Esophagus muscularis mucosa (tissue), 4 donors: ENCODE results near the gene MOB1A. TPM values are rescaled to one million over a fixed set of nuclear protein-coding genes. Genes with fewer than 3 reads are reported as not detected.
"Not testable (repeated sequence)": the region's sequence is repeated elsewhere in the genome, so short reads cannot be mapped to it uniquely, and the experiment has no call there.

Experiments
- DNase-seq: peaks from one replicate; pipeline ENCODE4 v3.0.0-alpha.2; 2017; ENCODE audit errors: extremely low spot score
- H3K27ac ChIP-seq, 4 donors: fragments of 200-600 bp; sonication (generic); replicated peaks in 1 of 4; 1 replicate in 3 of 4; 2 replicates in 1 of 4; pipeline ENCODE4 v1.5.1; 2016 to 2019; ENCODE audit warnings: mild to moderate bottlenecking in 1 of 4
- H3K27me3 ChIP-seq, 4 donors: fragments of 200-600 bp; sonication (generic); one replicate each; pipeline versions ENCODE4 v1.5.1 to v1.6.0; 2016 to 2019
- H3K36me3 ChIP-seq, 4 donors: fragments of 200-600 bp; sonication (generic); one replicate each; pipeline ENCODE4 v1.5.1; 2016 to 2019
- H3K4me1 ChIP-seq, 4 donors: fragments of 200-600 bp; sonication (generic); one replicate each; pipeline ENCODE4 v1.5.1; 2016 to 2019
- H3K4me3 ChIP-seq, 4 donors: fragments of 200-600 bp; sonication (generic); 1 replicate in 2 of 4; 2 replicates in 2 of 4; pipeline ENCODE4 v1.5.1; 2016 to 2019; ENCODE audit warnings: mild to moderate bottlenecking in 4 of 4, moderate library complexity in 1 of 4
- H3K9me3 ChIP-seq, 4 donors: fragments of 200-600 bp; sonication (generic); 1 replicate in 3 of 4; 2 replicates in 1 of 4; pipeline ENCODE4 v1.5.1; 2016 to 2019
- EP300 ChIP-seq: sonication (generic); formaldehyde crosslinking; IDR thresholded peaks from one replicate; pipeline ENCODE4 v1.6.1; 2017; ENCODE audit warnings: antibody characterized with exemption
- POLR2A ChIP-seq: fragments of 450-650 bp; IDR thresholded peaks from one replicate; pipeline ENCODE4 v1.6.1; 2017; ENCODE audit warnings: antibody characterized with exemption, moderate library complexity, mild to moderate bottlenecking, low read depth
- POLR2AphosphoS5 ChIP-seq, 2 donors: sonication (generic); formaldehyde crosslinking; IDR thresholded peaks; one replicate each; pipeline ENCODE4 v1.6.1; 2017; ENCODE audit warnings: antibody characterized with exemption in 2 of 2
- WGBS: methylation state at CpG from one replicate; pipeline ENCODE4 v1.1.5; 2018; 5-methylcytosine and 5-hydroxymethylcytosine counted together
- intact Hi-C: fragments of 100-400 bp; cut with DNase I; formaldehyde crosslinking; loops from one replicate; pipeline ENCODE4 v1.15.1; 2023
- total RNA-seq, 4 donors: library from RNA; depleted of rRNA; stranded (reverse); fragments of >200 nt; gene quantifications; one replicate each; pipeline versions ENCODE4 v1.1.0 to v1.2.1, GENCODE V29; 2016
- TF ChIP-seq, protein P1 (sequence below), 3 experiments: fragments of 200-600 bp in 2 of 3; fragments of 450-650 bp in 1 of 3; sonication (generic) in 2 of 3; IDR thresholded peaks; one replicate each; pipeline ENCODE4 v1.5.1; 2017 to 2019; ENCODE audit warnings: antibody characterized with exemption in 3 of 3, mild to moderate bottlenecking in 2 of 3, moderate library complexity in 1 of 3

MOB1A gene
- total RNA-seq, 4 donors from 2014 or later: 102 to 129 (median 106) TPM

DNA sequence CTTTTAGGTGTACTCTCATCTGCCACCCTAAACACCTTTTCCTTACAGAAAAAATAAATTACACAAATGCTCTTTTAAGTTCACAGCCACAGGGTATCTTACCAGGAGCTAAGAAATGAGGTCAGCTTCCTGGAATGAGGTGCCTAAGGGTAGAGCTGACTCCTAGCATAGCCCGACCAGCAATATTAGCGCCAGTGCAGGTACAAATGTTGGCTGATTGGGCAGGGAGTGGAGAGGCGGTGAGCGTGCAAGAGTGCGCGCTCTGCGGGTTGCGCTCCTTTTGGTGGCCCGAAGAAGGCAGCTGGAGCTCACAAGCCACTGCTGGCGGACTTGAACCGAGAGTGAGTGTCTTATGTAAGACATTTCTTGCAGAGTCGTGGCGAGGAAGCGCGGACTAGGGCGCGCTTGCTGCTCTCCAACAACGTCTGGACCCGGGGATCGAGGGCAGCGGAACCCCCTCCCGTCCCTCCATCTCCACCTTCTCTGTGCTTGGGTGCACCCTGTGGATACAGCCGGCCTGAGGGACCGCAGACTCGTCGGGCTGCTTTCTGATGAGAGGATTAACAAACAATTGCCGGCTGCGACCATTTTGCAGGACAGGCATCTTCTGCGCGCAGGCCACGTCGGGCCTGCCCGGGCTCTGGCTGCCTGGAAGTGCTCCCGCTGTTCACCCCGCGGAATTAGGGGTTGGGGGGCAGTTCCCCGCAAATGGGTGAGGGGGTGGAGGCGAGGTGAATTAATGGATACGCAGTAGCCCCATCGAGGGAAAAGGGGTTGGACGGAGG, 48.3 kb downstream of the MOB1A start:
- Histone ChIP-seq H3K4me3 (no peak overlapping the region), H3K27me3 (peaks cover 0 to 24% (median 2%) of the 10 kb centered on the region in 4 donors), H3K4me1 (no peaks in the 10 kb centered on the region), H3K36me3 (peaks cover 0 to 22% (median 18%) of the 10 kb centered on the region in 4 donors), H3K27ac (no peak overlapping the region), H3K9me3 (peaks cover 0 to 5% (median 0%) of the 10 kb centered on the region in 4 donors)
- WGBS: 51% methylated on average over 35 of the region's 41 CpGs
- no peak for TF ChIP-seq POLR2AphosphoS5 (IDR thresholded peaks at IDR 0.05)
- TF ChIP-seq POLR2A: no peak
- no peak for TF ChIP-seq EP300
- DNase-seq: no peak
- intact Hi-C loops: no loop called here

DNA sequence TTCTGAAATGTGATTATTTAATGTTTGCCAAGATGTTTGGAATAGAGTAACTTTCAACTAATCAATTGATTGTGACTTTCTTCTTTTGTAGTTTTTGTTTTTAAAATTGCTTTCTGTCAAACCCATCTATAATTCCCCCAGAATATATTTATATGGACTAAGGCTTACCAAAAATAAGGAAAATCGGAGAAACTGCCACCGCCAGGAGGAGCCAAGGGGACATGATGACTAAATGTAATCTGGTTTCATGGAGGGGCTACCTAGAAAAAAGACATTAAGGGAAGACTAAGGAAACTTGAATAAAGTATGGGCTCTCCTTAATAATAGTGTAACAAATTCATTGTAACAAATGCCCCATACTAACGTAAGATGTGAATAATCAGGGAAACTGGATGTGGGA, 50.5 kb downstream of the MOB1A start:
- intact Hi-C loops: no loop called here
- H3K4me1 ChIP-seq: no peaks in the 10 kb centered on the region
- no peak for DNase-seq
- H3K4me3 ChIP-seq: no peak overlapping the region
- H3K9me3 ChIP-seq: peaks cover 0 to 1% (median 0%) of the 10 kb centered on the region in 4 donors
- no peak overlapping the region for H3K27ac ChIP-seq
- peaks cover 0 to 1% (median 0%) of the 10 kb centered on the region in 4 donors for H3K36me3 ChIP-seq
- 94% methylated on average over 3 of the region's 3 CpGs for WGBS
- peaks cover 0 to 24% (median 2%) of the 10 kb centered on the region in 4 donors for H3K27me3 ChIP-seq
- TF ChIP-seq, protein P1, sequence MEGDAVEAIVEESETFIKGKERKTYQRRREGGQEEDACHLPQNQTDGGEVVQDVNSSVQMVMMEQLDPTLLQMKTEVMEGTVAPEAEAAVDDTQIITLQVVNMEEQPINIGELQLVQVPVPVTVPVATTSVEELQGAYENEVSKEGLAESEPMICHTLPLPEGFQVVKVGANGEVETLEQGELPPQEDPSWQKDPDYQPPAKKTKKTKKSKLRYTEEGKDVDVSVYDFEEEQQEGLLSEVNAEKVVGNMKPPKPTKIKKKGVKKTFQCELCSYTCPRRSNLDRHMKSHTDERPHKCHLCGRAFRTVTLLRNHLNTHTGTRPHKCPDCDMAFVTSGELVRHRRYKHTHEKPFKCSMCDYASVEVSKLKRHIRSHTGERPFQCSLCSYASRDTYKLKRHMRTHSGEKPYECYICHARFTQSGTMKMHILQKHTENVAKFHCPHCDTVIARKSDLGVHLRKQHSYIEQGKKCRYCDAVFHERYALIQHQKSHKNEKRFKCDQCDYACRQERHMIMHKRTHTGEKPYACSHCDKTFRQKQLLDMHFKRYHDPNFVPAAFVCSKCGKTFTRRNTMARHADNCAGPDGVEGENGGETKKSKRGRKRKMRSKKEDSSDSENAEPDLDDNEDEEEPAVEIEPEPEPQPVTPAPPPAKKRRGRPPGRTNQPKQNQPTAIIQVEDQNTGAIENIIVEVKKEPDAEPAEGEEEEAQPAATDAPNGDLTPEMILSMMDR (IDR thresholded peaks at IDR 0.05): no peak
- TF ChIP-seq POLR2AphosphoS5 (IDR thresholded peaks at IDR 0.05): no peak
- no peak for TF ChIP-seq EP300
- no peak for TF ChIP-seq POLR2A

DNA sequence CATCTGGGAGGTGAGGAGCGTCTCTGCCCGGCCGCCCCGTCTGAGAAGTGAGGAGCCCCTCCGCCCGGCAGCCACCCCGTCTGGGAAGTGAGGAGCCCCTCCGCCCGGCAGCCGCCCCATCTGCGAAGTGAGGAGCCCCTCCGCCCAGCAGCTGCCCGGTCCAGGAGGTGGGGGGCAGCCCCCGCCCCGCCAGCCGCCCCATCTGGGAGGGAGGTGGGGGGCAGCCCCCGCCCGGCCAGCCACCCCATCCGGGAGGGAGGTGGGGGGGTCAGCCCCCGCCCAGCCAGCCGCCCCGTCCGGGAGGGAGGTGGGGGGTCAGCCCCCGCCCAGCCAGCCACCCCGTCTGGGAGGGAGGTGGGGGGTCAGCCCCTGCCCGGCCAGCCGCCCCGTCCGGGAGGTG, 54.7 kb downstream of the MOB1A start:
- intact Hi-C loops, H3K36me3 ChIP-seq, H3K27ac ChIP-seq, H3K9me3 ChIP-seq, DNase-seq, H3K27me3 ChIP-seq, H3K4me3 ChIP-seq: not testable (repeated sequence)
- WGBS: 100% methylated on average over 7 of the region's 29 CpGs
- H3K4me1 ChIP-seq: peaks cover 4 to 12% (median 6%) of the 10 kb centered on the region in 4 donors

DNA sequence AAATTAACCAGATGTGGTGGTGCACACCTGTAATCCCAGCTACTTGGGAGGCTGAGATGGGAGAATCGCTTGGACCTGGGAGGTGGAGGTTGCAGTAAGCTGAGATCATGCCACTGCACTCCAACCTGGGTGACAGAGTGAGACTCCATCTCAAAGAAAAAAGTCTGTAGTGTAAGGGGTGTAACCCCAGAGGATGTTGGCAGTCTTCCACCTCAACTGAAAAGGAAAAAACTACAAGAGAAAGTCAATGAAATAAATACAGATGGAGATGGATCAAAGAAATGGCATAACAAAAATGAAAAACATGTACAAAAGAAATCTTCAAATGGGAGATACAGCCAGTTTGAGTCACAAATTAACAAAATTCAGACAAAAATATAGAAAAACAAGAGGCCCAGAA, 56.8 kb downstream of the MOB1A start:
- H3K9me3 ChIP-seq, H3K36me3 ChIP-seq, H3K27ac ChIP-seq, intact Hi-C loops, DNase-seq, H3K4me3 ChIP-seq, H3K27me3 ChIP-seq: not testable (repeated sequence)
- H3K4me1 ChIP-seq: peaks cover 4 to 12% (median 6%) of the 10 kb centered on the region in 4 donors
- WGBS: 93% methylated on average over 1 of the region's 1 CpG

DNA sequence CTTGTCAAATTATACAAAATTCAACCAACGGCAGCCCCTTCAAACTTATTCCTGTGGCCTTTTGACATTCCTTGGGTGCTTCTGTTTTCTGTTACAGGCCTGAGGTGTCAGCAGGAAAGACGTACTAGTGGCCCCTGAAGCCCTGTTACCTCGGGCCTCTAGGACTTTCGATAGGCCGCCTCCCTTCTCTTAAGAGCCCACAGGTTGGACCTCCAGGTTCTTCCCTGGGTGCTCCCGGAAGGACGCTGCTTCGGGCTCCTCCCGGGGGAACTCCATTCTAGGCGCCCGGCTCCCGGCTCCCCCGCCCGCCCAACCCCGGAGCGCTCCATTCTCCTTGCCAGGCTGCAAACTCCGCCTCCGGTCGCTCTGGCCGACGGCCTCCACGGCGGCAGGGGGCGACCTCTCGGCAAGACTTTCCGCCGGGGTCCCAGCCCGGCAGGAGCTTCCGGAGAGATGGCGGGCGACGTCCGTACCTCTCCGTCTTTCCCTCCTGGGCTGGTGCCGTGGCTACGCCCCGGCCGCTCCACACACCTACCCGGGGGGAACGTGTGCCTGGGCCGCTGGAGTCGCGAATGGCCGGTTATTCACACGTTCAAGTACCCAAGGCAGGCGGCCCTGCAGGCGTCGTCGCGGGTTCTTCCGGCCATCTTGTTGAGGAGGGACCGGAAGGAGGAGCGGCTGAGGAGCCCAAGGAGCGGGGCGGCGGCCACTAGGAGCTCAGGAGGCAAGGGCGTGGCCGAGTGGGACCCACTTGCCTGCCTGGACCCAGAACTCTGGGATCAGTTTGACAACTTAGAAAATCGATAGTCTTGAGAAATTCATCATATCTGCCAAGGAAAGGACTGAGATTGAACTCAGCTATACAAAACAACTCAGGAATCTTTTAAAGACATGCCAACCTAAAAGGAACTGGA, 58.5 kb downstream of the MOB1A start:
- Histone ChIP-seq H3K27ac (peak overlapping the region; percentile 79 to 89 (median 84)), H3K4me3 (peak overlapping the region; percentile 63 to 89 (median 76)), H3K36me3 (no peaks in the 10 kb centered on the region), H3K9me3 (no peaks in the 10 kb centered on the region), H3K27me3 (no peaks in the 10 kb centered on the region), H3K4me1 (peaks cover 4 to 12% (median 6%) of the 10 kb centered on the region in 4 donors)
- intact Hi-C loops: no loop called here
- peak; percentile 95 for DNase-seq
- no peak for TF ChIP-seq POLR2A
- TF ChIP-seq POLR2AphosphoS5 (IDR thresholded peaks at IDR 0.05): peak; percentile 66 to 71
- TF ChIP-seq, protein P1 (IDR thresholded peaks at IDR 0.05): peak; percentile 68 to 74 (median 71)
- no peak for TF ChIP-seq EP300
- 6% methylated on average over 28 of the region's 59 CpGs for WGBS

DNA sequence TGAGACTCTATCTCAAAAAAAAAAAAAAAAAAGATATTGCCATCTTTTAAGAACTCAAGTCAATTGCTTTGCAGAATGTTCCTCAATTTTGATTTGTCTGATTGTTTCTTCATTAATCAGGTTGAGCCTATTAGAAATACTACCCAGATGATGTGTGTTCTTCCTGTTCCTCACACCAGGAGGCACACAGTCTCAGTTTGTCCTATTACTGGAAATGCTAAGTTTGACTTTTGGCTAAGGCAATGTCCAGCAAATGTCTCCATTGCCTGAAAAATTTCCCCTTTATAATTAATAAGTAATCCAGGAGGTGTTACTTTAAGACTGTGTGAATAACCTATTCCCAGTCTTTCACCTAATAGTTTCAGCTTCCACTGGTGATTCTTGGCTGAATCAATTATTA, 59.3 kb downstream of the MOB1A start:
- no peaks in the 10 kb centered on the region for H3K9me3 ChIP-seq
- TF ChIP-seq, protein P1 (IDR thresholded peaks at IDR 0.05): no peak
- peaks cover 4 to 12% (median 6%) of the 10 kb centered on the region in 4 donors for H3K4me1 ChIP-seq
- peak overlapping the region in 2 of 4 donors; percentile 63 to 89 for H3K4me3 ChIP-seq
- H3K36me3 ChIP-seq: no peaks in the 10 kb centered on the region
- intact Hi-C loops: no loop called here
- peak overlapping the region in 3 of 4 donors; percentile 79 to 89 (median 86) for H3K27ac ChIP-seq
- no peaks in the 10 kb centered on the region for H3K27me3 ChIP-seq
- DNase-seq: no peak
